ENCODE measurements around the gene PCSK4.
A peak's percentile ranks its signal among the peaks of the same experiment; 100 is the strongest.

Gene PCSK4

DNA sequence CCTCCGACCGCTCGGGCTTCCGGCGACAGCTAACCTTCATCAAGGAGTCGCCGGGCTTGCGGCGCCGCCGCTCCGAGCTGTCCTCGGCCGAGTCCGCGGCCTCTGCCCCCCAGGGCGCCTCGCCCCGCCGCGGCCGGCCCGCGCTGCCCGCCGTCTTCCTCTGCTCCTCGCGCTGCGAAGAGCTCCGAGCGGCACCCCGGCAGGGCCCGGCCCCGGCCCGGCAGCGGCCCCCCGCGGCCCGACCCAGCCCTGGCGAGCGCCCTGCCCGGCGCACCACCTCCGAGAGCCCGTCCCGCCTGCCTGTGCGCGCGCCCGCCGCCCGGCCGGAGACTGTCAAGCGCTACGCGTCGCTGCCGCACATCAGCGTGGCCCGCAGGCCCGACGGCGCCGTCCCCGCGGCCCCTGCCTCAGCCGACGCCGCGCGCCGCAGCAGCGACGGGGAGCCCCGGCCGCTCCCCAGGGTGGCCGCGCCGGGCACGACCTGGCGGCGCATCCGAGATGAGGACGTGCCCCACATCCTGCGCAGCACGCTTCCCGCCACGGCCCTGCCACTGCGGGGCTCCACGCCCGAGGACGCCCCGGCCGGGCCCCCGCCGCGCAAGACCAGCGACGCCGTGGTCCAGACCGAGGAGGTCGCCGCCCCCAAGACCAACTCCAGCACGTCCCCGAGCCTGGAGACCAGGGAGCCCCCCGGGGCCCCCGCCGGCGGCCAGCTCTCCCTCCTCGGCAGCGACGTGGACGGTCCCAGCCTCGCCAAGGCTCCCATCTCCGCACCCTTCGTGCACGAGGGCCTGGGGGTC is 20.7 kb downstream of the PCSK4 start:
- DNase-seq = no peak

- peak; percentile 25 for DNase-seq
Measured at GRCh38 chr19:1468821-1469254, 21.3 kb downstream of the PCSK4 start.

- no peak for DNase-seq
Measured at GRCh38 chr19:1468274-1468820, 21.8 kb downstream of the PCSK4 start.

DNA sequence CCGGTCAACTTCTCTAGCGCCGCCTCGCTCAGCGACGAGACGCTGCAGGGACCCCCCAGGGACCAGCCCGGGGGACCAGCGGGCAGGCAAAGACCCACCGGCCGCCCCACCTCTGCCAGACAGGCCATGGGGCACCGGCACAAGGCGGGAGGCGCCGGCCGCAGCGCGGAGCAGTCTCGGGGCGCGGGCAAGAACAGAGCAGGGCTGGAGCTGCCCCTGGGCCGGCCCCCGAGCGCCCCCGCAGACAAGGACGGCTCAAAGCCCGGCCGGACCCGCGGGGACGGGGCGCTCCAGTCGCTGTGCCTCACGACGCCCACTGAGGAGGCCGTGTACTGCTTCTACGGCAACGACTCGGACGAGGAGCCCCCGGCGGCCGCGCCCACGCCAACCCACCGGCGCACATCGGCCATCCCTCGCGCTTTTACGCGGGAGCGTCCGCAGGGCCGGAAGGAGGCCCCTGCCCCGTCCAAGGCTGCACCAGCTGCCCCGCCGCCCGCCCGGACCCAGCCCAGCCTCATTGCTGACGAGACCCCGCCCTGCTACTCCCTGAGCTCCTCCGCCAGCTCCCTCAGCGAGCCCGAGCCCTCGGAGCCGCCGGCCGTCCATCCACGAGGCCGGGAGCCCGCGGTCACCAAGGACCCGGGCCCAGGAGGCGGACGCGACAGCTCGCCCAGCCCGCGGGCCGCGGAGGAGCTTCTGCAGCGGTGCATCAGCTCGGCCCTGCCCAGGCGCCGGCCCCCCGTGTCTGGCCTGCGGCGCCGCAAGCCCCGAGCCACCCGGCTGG is 22.5 kb downstream of the PCSK4 start:
- no peak for DNase-seq

- no peak for DNase-seq
Measured at GRCh38 chr19:1467215-1467489, 23.0 kb downstream of the PCSK4 start.

DNA sequence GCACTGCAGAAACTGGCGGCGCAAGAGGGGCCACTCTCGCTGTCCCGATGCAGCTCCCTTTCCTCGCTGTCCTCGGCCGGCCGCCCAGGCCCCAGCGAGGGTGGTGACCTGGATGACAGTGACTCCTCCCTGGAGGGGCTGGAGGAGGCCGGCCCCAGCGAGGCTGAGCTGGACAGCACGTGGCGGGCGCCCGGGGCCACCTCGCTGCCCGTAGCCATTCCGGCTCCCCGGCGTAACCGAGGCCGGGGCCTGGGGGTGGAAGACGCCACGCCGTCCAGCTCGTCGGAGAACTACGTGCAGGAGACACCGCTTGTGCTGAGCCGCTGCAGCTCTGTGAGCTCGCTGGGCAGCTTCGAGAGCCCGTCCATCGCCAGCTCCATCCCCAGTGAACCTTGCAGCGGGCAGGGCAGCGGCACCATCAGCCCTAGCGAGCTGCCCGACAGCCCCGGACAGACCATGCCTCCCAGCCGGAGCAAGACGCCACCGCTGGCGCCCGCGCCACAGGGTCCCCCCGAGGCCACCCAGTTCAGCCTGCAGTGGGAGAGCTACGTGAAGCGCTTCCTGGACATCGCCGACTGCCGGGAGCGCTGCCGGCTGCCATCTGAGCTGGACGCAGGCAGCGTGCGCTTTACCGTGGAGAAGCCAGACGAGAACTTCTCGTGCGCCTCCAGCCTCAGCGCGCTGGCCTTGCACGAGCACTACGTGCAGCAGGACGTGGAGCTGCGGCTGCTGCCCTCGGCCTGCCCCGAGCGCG is 23.5 kb downstream of the PCSK4 start:
- DNase-seq = no peak

DNA sequence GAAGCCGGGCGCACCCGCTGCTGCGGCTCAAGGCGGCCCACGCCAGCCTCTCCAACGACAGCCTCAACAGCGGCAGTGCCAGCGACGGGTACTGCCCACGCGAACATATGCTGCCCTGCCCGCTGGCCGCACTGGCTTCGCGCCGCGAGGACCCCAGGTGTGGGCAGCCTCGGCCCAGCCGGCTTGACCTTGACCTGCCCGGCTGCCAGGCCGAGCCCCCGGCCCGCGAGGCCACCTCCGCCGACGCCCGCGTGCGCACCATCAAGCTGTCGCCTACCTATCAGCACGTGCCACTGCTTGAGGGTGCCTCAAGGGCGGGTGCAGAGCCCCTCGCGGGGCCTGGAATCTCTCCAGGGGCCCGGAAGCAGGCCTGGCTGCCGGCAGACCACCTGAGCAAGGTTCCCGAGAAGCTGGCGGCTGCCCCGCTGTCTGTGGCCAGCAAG is 24.1 kb downstream of the PCSK4 start:
- DNase-seq = no peak

GRCh38 chr19:1465191-1466016 is 24.7 kb downstream of the PCSK4 start:
- peak; percentile 40 for DNase-seq

DNA sequence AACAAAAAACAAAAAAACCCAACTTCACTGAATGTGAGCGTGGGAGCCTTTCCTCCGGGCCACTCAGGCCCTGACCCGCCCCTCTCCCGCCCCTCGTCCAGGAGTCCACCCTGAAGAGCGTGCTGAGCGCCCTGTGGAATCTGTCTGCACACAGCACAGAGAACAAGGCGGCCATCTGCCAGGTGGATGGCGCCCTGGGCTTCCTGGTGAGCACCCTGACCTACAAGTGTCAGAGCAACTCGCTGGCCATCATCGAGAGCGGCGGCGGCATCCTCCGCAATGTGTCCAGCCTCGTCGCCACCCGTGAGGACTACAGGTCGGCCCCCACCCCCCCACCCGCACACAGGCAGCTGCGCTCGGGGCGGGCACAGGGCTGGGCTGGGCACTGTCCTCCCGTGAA is 28.3 kb downstream of the PCSK4 start:
- DNase-seq = no peak

- no peak for DNase-seq
Measured at GRCh38 chr19:1460033-1460995, 29.8 kb downstream of the PCSK4 start.

DNA sequence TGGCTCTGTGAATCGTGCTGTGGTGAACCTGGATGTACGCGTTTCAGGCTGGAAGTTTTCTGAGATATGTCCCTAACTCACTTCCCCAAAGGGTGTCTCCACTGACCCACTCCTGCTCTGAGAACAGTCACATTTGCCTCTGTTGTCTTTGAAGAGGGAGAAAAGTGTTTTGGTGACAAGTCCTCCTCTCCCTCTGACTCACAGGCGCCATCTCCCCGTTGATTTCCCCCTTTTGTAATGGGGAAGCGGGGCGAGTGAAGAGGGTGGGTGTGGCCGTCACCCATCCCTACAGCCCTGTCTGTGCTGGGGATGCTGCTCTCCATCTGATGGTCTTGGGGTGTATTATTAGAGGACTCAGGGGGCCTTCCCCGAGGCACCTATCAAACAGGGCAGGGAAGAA is 30.7 kb downstream of the PCSK4 start:
- no peak for DNase-seq

- no peak for DNase-seq
Measured at GRCh38 chr19:1457892-1458291, 32.3 kb downstream of the PCSK4 start.

- no peak for DNase-seq
Measured at GRCh38 chr19:1457031-1457739, 33.0 kb downstream of the PCSK4 start.

DNA sequence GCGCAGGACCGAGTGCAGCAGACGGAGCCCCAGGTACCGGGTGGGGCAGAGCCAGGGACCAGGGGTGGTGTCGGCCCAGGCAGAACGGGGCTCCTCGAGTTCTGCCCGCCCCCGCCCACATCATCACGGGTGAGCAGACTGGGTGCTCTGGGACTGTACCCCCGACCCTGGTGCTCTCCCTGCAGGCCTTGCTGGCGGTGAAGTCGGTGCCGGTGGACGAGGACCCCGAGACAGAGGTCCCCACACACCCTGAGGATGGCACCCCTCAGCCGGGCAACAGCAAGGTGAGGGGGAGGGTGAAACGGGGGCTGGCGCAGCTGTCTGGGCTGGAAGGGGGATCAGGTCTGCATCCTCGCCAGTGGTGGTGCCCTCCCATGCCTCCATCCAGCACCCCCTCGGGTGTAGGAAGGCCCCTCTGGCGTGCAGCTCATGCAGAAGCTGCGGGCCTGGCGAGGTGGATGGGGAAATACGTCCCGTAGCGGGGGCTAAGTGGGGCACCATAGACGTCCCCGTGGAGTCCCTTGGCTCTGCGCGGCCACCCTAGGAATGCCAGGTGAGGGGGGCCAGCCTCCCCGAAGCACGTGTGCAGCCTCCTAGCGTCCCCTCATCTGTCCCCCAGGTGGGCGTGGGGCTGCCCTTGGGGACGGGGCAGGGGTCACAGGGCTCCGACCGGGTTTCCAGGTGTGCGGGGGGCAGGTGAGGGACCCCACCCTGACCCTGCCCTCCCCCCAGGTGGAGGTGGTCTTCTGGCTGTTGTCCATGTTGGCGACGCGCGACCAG is 33.8 kb downstream of the PCSK4 start:
- DNase-seq = no peak

DNA sequence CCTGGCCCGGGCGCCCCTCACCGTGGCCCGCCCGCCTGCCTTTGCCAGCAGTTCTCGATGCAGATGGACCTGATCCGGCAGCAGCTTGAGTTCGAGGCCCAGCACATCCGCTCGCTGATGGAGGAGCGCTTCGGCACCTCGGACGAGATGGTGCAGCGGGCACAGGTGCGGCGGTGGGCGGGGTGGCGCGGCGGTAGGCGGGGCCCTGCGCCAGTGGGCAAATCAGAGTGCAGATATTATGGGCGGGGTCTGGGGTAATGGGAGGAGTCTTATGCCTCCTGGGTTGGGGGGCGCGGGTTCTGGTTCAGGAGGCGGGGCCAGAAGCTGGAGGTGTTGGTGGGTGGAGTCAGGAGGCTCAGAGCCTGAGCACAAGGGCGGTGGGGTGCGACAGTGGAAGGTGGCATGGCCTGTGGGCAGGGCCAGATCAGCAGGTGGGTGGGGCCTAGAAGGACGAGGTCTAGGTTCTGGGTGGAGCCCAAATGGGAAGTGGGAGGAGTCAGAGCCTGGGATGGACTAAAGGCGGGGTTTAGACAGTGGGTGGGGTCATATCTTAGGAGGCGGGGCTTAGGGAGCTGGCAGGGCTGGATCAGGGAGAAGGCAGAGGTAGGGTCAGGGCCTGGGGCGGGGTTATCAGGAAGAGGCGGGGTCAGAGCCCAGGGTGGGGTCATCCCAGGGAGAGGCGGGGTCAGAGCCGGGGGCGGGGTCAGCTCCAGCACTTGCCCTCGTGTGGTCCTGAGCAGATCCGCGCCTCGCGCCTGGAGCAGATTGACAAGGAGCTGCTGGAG is 34.6 kb downstream of the PCSK4 start:
- DNase-seq = peak; percentile 45

- no peak for DNase-seq
Measured at GRCh38 chr19:1455002-1455335, 35.2 kb downstream of the PCSK4 start.

DNA sequence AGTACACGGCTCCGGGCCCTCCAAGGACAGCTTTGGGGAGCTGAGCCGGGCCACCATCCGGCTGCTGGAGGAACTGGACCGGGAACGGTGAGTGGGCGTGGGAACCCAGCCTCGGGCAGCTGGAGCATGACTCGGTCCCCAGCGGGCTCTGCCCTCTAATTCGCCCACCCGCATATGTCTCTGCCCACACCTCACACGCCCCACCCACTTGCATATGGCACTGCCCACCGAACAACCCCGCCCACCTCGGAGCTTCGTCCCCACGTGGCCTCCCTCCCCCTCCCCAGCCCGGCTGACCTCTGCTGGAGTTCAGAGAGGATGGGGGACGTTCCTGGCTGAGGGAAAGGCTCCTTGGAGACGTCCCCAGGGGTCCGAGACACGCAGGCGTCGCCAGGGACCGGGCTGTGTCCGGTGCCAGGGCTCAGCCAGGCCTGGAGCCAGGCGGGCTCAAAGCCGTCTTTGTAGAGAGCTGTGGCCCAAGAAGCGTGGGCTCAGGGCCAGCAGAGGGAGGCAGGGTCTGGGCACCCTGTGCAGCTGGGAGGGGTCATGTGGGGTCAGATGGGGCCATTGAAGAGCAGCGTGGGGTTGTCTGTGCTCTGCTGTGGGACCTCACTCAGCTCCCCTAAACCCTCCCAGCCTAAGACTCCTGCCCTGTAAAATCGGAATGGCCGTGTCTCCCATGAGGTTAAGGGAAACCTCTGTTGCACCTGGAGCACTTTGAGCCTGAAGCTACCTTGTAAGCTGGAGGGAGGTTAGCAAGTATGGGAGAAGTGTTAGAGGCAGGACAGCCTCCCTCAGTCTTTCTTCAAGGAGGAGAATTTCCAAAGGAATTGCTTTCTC is 36.4 kb downstream of the PCSK4 start:
- no peak for DNase-seq

All from fibroblast of skin of right quadriceps (primary cell).